Measurements from ENCODE around the gene PRSS56. TPM values are rescaled to one million over a fixed set of nuclear protein-coding genes. Genes with fewer than 3 reads are reported as not detected.

The PRSS56 gene
- total RNA-seq, 1 donor from 2014 or later: not detected

GRCh38 chr2:232573771-232574435, 53.7 kb downstream of the PRSS56 start:
- TF ChIP-seq CTCF (IDR thresholded peaks at IDR 0.05; ENCODE audit: unreplicated experiment): no peak
- no peak overlapping the region for H3K4me3 Mint-ChIP-seq (ENCODE audit: low read depth)
- peaks cover 3% of the 10 kb centered on the region for H3K4me1 Mint-ChIP-seq (ENCODE audit: low read depth)
- H3K27me3 Mint-ChIP-seq: no peaks in the 10 kb centered on the region
- H3K9me3 Mint-ChIP-seq (ENCODE audit: low read depth): no peaks in the 10 kb centered on the region
- H3K36me3 Mint-ChIP-seq (ENCODE audit: insufficient read depth): peaks cover 20% of the 10 kb centered on the region
- no peak overlapping the region for H3K27ac Mint-ChIP-seq
- no peak for DNase-seq (ENCODE audit: low spot score, unreplicated experiment)

- no peak for DNase-seq (ENCODE audit: low spot score, unreplicated experiment)
- Mint-ChIP-seq H3K4me1 (ENCODE audit: low read depth) (peaks cover 3% of the 10 kb centered on the region), H3K36me3 (ENCODE audit: insufficient read depth) (peaks cover 20% of the 10 kb centered on the region), H3K4me3 (ENCODE audit: low read depth) (no peak overlapping the region), H3K27me3 (no peaks in the 10 kb centered on the region), H3K27ac (no peak overlapping the region), H3K9me3 (ENCODE audit: low read depth) (no peaks in the 10 kb centered on the region)
- no peak for TF ChIP-seq CTCF (IDR thresholded peaks at IDR 0.05; ENCODE audit: unreplicated experiment)
These were observed 54.7 kb downstream of the PRSS56 start for GRCh38 chr2:232574674-232575403.

Other genes with a start within 250 kb of the PRSS56 start
- gene ALPP, start 141.6 kb upstream of the PRSS56 start, total RNA-seq: not detected in 2 replicates
- not detected in 2 replicates for gene ALPG, start 113.5 kb upstream of the PRSS56 start, total RNA-seq
- gene ALPI, start 64.2 kb upstream of the PRSS56 start, total RNA-seq: not detected in 2 replicates
- 2.0 and 2.9 TPM in 2 replicates for gene ECEL1, start 32.6 kb upstream of the PRSS56 start, total RNA-seq
- gene CHRND, start 5.8 kb downstream of the PRSS56 start, total RNA-seq: 0.12 TPM in 1 of 2 replicates, not detected in the other
- 0.42 TPM in 1 of 2 replicates, not detected in the other for gene CHRNG, start 19.3 kb downstream of the PRSS56 start, total RNA-seq
- gene TIGD1, start 30.2 kb downstream of the PRSS56 start, total RNA-seq: 11.9 and 12.0 TPM in 2 replicates
- gene EIF4E2, start 30.3 kb downstream of the PRSS56 start, total RNA-seq: 78.5 and 81.9 TPM in 2 replicates
- 2.7 and 4.3 TPM in 2 replicates for gene EFHD1, start 113.2 kb downstream of the PRSS56 start, total RNA-seq
- gene GIGYF2, start 176.9 kb downstream of the PRSS56 start, total RNA-seq: 72.3 and 74.1 TPM in 2 replicates

All from progenitor cell of endocrine pancreas (in vitro differentiated cells).